K562 (cell line): ENCODE measurements around the gene TBCC. TPM values are rescaled to one million over a fixed set of nuclear protein-coding genes. Genes with fewer than 3 reads are reported as not detected.

Experiments
- ATAC-seq: fragments of 200-7000 bp; cut with Tn5 transposase; 3 replicates; pipeline ENCODE4 v1.9.1; 2020; ENCODE audit warnings: moderate library complexity
- BruUV-seq: library from RNA; stranded (reverse); fragments of 400-500 nt; replicated peaks from 2 replicates; lab custom pipeline; 2021; lab: Mats Ljungman, UMichigan
- CTCF ChIA-PET: fragments of 300-600 bp; formaldehyde crosslinking; extraction: SDS; loops from one replicate; lab custom pipeline; 2021; ENCODE audit warnings: low intra/inter-chr PET ratio; lab: Yijun Ruan, JAX
- POLR2A ChIA-PET: fragments of 300-600, 350-650 bp; sonication (Branson Sonifier 250); formaldehyde crosslinking; extraction: SDS; loops from one replicate; lab custom pipeline; 2021; ENCODE audit warnings: antibody characterized with exemption, inconsistent platforms; lab: Yijun Ruan, JAX
- DNase-seq, 4 experiments: peaks; one replicate each; pipeline versions ENCODE4 v3.0.0 to v3.0.0-alpha.2; 2011 to 2018; ENCODE audit warnings: low spot score in 3 of 4, mixed read lengths in 3 of 4; ENCODE audit errors: extremely low read depth in 1 of 4
- FAIRE-seq: peaks from 2 replicates; lab custom pipeline; 2011; peaks lifted over from hg19 to GRCh38; lab: Jason Lieb, UNC
- H2AFZ ChIP-seq: 2 replicates; pipeline ENCODE4 v1.6.0; 2011; ENCODE audit warnings: low read depth, low read length, control low read depth, inconsistent platforms
- H3K27ac ChIP-seq: fragments of 200-600 bp; 3 replicates; pipeline ENCODE4 v1.8.0; 2011; ENCODE audit warnings: low read depth, mild to moderate bottlenecking, control low read depth, inconsistent platforms, low read length, moderate library complexity, mixed read lengths; ENCODE audit errors: extremely low read depth
- H3K27me3 ChIP-seq, 2 experiments: fragments of 300-600 bp in 1 of 2; 2 replicates in 1 of 2; 3 replicates in 1 of 2; pipeline versions ENCODE4 v1.6.0 to v1.8.0; 2011; ENCODE audit warnings: inconsistent platforms in 2 of 2, low read length in 2 of 2, mild to moderate bottlenecking in 1 of 2, mixed read lengths in 1 of 2, moderate library complexity in 1 of 2; ENCODE audit not compliant: control insufficient read depth in 2 of 2, insufficient read depth in 2 of 2
- H3K36me3 ChIP-seq: fragments of 300-600 bp; 3 replicates; pipeline ENCODE4 v1.8.0; 2011; ENCODE audit warnings: mild to moderate bottlenecking, low read length, inconsistent platforms; ENCODE audit not compliant: control insufficient read depth, insufficient read depth
- H3K4me1 ChIP-seq, 2 experiments: fragments of 200-600 bp in 1 of 2; replicated peaks in 1 of 2; 2 replicates in 1 of 2; 3 replicates in 1 of 2; pipeline versions ENCODE4 v1.5.1 to v1.8.0; 2011; ENCODE audit warnings: inconsistent platforms in 2 of 2, low read length in 2 of 2, mild to moderate bottlenecking in 1 of 2, mixed read lengths in 1 of 2, moderate library complexity in 1 of 2; ENCODE audit not compliant: control insufficient read depth in 2 of 2, insufficient read depth in 2 of 2
- H3K4me2 ChIP-seq: 2 replicates; pipeline ENCODE4 v1.6.1; 2011; ENCODE audit warnings: low read length, control low read depth, inconsistent platforms, mixed read lengths; ENCODE audit not compliant: insufficient read depth
- H3K4me3 ChIP-seq: fragments of 200-600 bp; sonication (generic), shearing (Covaris generic); 2 replicates; pipeline ENCODE4 v1.5.1; 2016; ENCODE audit warnings: control low read depth, inconsistent platforms
- H3K79me2 ChIP-seq: fragments of 200-600 bp; 3 replicates; pipeline ENCODE4 v1.8.0; 2011; ENCODE audit warnings: low read length, inconsistent platforms; ENCODE audit not compliant: control insufficient read depth, insufficient read depth
- H3K9ac ChIP-seq, 2 experiments: 2 replicates each; pipeline versions ENCODE4 v1.6.0 to v1.6.1; 2011; ENCODE audit warnings: low read depth in 2 of 2, low read length in 2 of 2, control low read depth in 1 of 2, inconsistent platforms in 1 of 2, mild to moderate bottlenecking in 1 of 2, mixed read lengths in 1 of 2; ENCODE audit not compliant: insufficient read depth in 1 of 2
- H3K9me1 ChIP-seq: one replicate; pipeline ENCODE4 v1.6.0; 2011; ENCODE audit warnings: inconsistent platforms, mild to moderate bottlenecking, low read length, moderate library complexity; ENCODE audit not compliant: control insufficient read depth, insufficient read depth
- H3K9me3 ChIP-seq: replicated peaks from 2 replicates; pipeline ENCODE4 v1.5.1; 2011; ENCODE audit warnings: low read depth, low read length, inconsistent platforms; ENCODE audit not compliant: control insufficient read depth, insufficient read depth
- H4K20me1 ChIP-seq: replicated peaks from 2 replicates; pipeline ENCODE4 v1.6.1; 2011; ENCODE audit warnings: low read length, inconsistent platforms, mixed read lengths; ENCODE audit not compliant: control insufficient read depth, insufficient read depth
- ATF3 ChIP-seq, 2 experiments: fragments of 450-650 bp in 1 of 2; sonication (generic) in 1 of 2; formaldehyde crosslinking in 1 of 2; IDR thresholded peaks in 1 of 2; conservative IDR thresholded peaks in 1 of 2; 2 replicates each; pipeline versions ENCODE4 v1.6.1 to v1.8.1; 2016 to 2023; ENCODE audit warnings: mild to moderate bottlenecking in 2 of 2, moderate library complexity in 2 of 2, inconsistent platforms in 1 of 2, missing genetic modification reagents in 1 of 2
- CBFB ChIP-seq: sonication (generic); formaldehyde crosslinking; IDR thresholded peaks from 2 replicates; pipeline ENCODE4 v1.4.0; 2020; ENCODE audit warnings: mild to moderate bottlenecking, missing genetic modification reagents
- CC2D1A ChIP-seq: fragments of 450-650 bp; IDR thresholded peaks from 2 replicates; pipeline ENCODE4 v1.6.1; 2017; ENCODE audit warnings: mild to moderate bottlenecking
- CEBPG ChIP-seq, 3 experiments: fragments of 200-800 bp in 1 of 3; sonication (Bioruptor generic) in 1 of 3; sonication (generic) in 1 of 3; formaldehyde crosslinking in 1 of 3; IDR thresholded peaks in 2 of 3; conservative IDR thresholded peaks in 1 of 3; 2 replicates each; pipeline versions ENCODE4 v1.6.1 to v1.8.0; 2016 to 2022; ENCODE audit warnings: missing compliant biosample characterization in 2 of 3, missing genetic modification characterization in 2 of 3, mild to moderate bottlenecking in 1 of 3, missing genetic modification reagents in 1 of 3
- HDAC2 ChIP-seq: fragments of 450-650 bp; IDR thresholded peaks from 2 replicates; pipeline ENCODE4 v1.6.1; 2016; ENCODE audit warnings: mild to moderate bottlenecking
- MLX ChIP-seq, 2 experiments: fragments of 450-650 bp in 1 of 2; sonication (generic) in 1 of 2; formaldehyde crosslinking; conservative IDR thresholded peaks; 2 replicates each; pipeline versions ENCODE4 v1.4.0 to v1.8.1; 2020 to 2022; ENCODE audit warnings: mild to moderate bottlenecking in 1 of 2, missing genetic modification reagents in 1 of 2
- NR2F6 ChIP-seq: fragments of 450-650 bp; formaldehyde crosslinking; IDR thresholded peaks from 2 replicates; pipeline ENCODE4 v1.4.0; 2020; ENCODE audit warnings: mild to moderate bottlenecking
- SMC3 ChIP-seq: conservative IDR thresholded peaks from 2 replicates; pipeline ENCODE4 v1.6.1; 2011; ENCODE audit warnings: low read depth, low read length, improper control_type of control experiment; ENCODE audit not compliant: insufficient read depth
- XRCC5 ChIP-seq: fragments of 200-400 bp; formaldehyde crosslinking; IDR thresholded peaks from 2 replicates; pipeline ENCODE4 v1.6.1; 2017; ENCODE audit warnings: low read depth, mild to moderate bottlenecking, low read length
- ZBTB2 ChIP-seq: fragments of 450-650 bp; IDR thresholded peaks from 2 replicates; pipeline ENCODE4 v1.6.1; 2016; ENCODE audit warnings: antibody characterized with exemption
- ZNF124 ChIP-seq: sonication (generic); formaldehyde crosslinking; IDR thresholded peaks from 2 replicates; pipeline ENCODE4 v1.8.1; 2022; ENCODE audit warnings: missing genetic modification reagents
- WGBS: fragments of 100-300 bp; shearing (Covaris generic); methylation state at CpG from one replicate; pipeline ENCODE4 v1.1.6; 2016; ENCODE audit warnings: low coverage, mixed read lengths; ENCODE audit not compliant: insufficient coverage; ENCODE audit errors: missing lambda C conversion rate; 5-methylcytosine and 5-hydroxymethylcytosine counted together
- in situ Hi-C: fragments of 300-500 bp; cut with MboI; formaldehyde crosslinking; loops from 4 replicates; pipeline ENCODE4 v1.15.0; 2018; ENCODE audit warnings: inconsistent platforms, mixed read lengths
- intact Hi-C: fragments of 100-400 bp; cut with micrococcal nuclease; formaldehyde crosslinking; loops from 2 replicates; pipeline ENCODE4 v1.14.2; 2022
- polyA plus RNA-seq, 8 experiments: library from polyadenylated mRNA; depleted of rRNA in 4 of 8; stranded (reverse) in 5 of 8; unstranded in 3 of 8; fragments of >200 nt; fragmentation: Nextera tagmentation in 2 of 8; fragmentation: Illumina TruSeq in 1 of 8; extraction: Ambion mirVana in 2 of 8; extraction: Trizol in 1 of 8; gene quantifications; 2 replicates each; pipeline versions ENCODE4 v1.2.1 to v1.2.3, GENCODE V29; 2011 to 2014; ENCODE audit warnings: inconsistent platforms in 1 of 8, missing spikeins in 1 of 8
- total RNA-seq, 7 experiments: library from RNA; depleted of rRNA in 6 of 7; stranded (reverse); fragments of >200 nt in 6 of 7; fragmentation: Illumina TruSeq in 2 of 7; extraction: Trizol in 2 of 7; gene quantifications; 2 replicates each; pipeline versions ENCODE4 v1.2.1 to v1.2.3, GENCODE V29; 2011 to 2021; ENCODE audit warnings: low replicate concordance in 1 of 7

Gene TBCC
- total and polyA plus RNA-seq, 9 of the 15 experiments (the other 6 are each of a cell fraction or from before 2014, with no cell fraction given) = 2.8 to 34.1 (median 23.3) TPM

- no peak overlapping the region for H3K4me2 ChIP-seq
- no peak overlapping the region for H3K4me3 ChIP-seq
- H3K9ac ChIP-seq = no peak overlapping the region
- ChIA-PET CTCF (no interaction called here), POLR2A (interaction anchor here (0.7 to 1.0 kb wide), 3 partner anchors 8 to 17 kb away, joined by 3 to 7 read pairs (median 3); no protein-coding TSS in a partner anchor)
- peaks cover 4% of the 10 kb centered on the region; the same call in 1 of the 3 replicates for H3K36me3 ChIP-seq
- peaks cover 4% of the 10 kb centered on the region for H3K9me1 ChIP-seq
- BruUV-seq = no TSS peak
- 86% methylated on average over 3 of the region's 3 CpGs for WGBS
- H3K27me3 ChIP-seq = no peaks in the 10 kb centered on the region
- no peaks in the 10 kb centered on the region for H3K9me3 ChIP-seq
- FAIRE-seq (no peak), ATAC-seq (peak; percentile 19; the same call in 2 of the 3 replicates), DNase-seq (no peak)
- H3K4me1 ChIP-seq = peaks cover 8 to 20% of the 10 kb centered on the region in 2 experiments
- peaks cover 10% of the 10 kb centered on the region; the same call in 1 of the 2 replicates for H4K20me1 ChIP-seq
- peaks cover 36% of the 10 kb centered on the region for H3K79me2 ChIP-seq
- in situ Hi-C loops (no loop called here), intact Hi-C loops (no loop called here)
- no peak overlapping the region for H2AFZ ChIP-seq
- no peak for TF ChIP-seq CBFB (CRISPR knock-in tag)
- TF ChIP-seq ZNF124 (CRISPR knock-in tag) = no peak
- no peak for TF ChIP-seq CC2D1A
- TF ChIP-seq SMC3 = no peak
- TF ChIP-seq HDAC2 = no peak
- no peak for TF ChIP-seq NR2F6
- TF ChIP-seq CEBPG (CRISPR knock-in tag; IDR thresholded peaks at IDR 0.05) = no peak
- no peak for TF ChIP-seq CEBPG (tag; conservative IDR thresholded peaks at IDR 0.05 in 1 of 2, IDR thresholded peaks at IDR 0.05 in 1 of 2)
- TF ChIP-seq ATF3 (IDR thresholded peaks at IDR 0.05) = no peak
- no peak for TF ChIP-seq ATF3 (CRISPR knock-in tag; conservative IDR thresholded peaks at IDR 0.05)
- TF ChIP-seq ZBTB2 = no peak
- no peak for TF ChIP-seq XRCC5
- TF ChIP-seq MLX (CRISPR knock-in tag; conservative IDR thresholded peaks at IDR 0.05) = no peak
- no peak overlapping the region for H3K27ac ChIP-seq
These were observed 45.9 kb upstream of the TBCC start for GRCh38 chr6:42791706-42792320.
